Measurements from ENCODE around the gene EIF2B2.

DNA sequence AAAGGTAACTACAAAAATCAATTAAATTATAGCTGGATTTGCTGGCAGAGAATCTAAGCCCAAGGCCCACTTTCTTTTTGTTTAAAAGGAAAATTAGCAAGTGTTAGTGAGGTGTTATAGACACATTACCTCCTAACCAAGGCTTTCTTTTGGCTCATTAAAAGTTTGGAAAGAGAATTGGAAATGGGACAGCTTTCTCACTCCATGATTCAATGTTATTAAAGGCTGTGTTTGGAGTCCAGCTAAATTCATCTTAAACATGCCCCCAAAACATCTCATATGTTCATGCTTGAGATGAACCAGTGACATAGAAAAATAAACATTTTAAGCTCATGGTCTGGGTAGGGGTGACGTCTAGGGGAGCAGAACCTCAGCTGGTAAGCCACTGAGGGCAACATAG, 33.9 kb upstream of the EIF2B2 start:
- TF ChIP-seq, protein P1, sequence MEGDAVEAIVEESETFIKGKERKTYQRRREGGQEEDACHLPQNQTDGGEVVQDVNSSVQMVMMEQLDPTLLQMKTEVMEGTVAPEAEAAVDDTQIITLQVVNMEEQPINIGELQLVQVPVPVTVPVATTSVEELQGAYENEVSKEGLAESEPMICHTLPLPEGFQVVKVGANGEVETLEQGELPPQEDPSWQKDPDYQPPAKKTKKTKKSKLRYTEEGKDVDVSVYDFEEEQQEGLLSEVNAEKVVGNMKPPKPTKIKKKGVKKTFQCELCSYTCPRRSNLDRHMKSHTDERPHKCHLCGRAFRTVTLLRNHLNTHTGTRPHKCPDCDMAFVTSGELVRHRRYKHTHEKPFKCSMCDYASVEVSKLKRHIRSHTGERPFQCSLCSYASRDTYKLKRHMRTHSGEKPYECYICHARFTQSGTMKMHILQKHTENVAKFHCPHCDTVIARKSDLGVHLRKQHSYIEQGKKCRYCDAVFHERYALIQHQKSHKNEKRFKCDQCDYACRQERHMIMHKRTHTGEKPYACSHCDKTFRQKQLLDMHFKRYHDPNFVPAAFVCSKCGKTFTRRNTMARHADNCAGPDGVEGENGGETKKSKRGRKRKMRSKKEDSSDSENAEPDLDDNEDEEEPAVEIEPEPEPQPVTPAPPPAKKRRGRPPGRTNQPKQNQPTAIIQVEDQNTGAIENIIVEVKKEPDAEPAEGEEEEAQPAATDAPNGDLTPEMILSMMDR (conservative IDR thresholded peaks at IDR 0.05; ENCODE audit: low read depth, low read length), result no peak
- no peak for TF ChIP-seq EZH2phosphoT487 (IDR thresholded peaks at IDR 0.05; ENCODE audit: borderline replicate concordance, low read length)
